Measurements from ENCODE around the gene IL31RA. TPM values are rescaled to one million over a fixed set of nuclear protein-coding genes. Genes with fewer than 3 reads are reported as not detected.

The IL31RA gene
- polyA plus RNA-seq, 1 experiment, result 1.9 TPM

- DNase-seq (ENCODE audit: low read depth, low spot score), result no peak
- TF ChIP-seq CTCF (IDR thresholded peaks at IDR 0.05; ENCODE audit: low read depth, low read length), result no peak
- CTCF ChIA-PET, result no interaction called here
- Histone ChIP-seq H3K27ac (ENCODE audit: low read depth, low read length) (no peak overlapping the region), H3K27me3 (ENCODE audit: control insufficient read depth, insufficient read depth, low read length) (no peaks in the 10 kb centered on the region), H3K9me3 (ENCODE audit: control insufficient read depth, insufficient read depth, low read length) (no peaks in the 10 kb centered on the region), H3K4me3 (ENCODE audit: low read depth, low read length) (no peak overlapping the region)
- POLR2A ChIA-PET, result no interaction called here
Measured at GRCh38 chr5:55894135-55894534, 43.0 kb downstream of the IL31RA start.

- DNase-seq (ENCODE audit: low read depth, low spot score), result no peak
- ChIA-PET CTCF (interaction anchor here (1.7 kb wide), 1 partner anchor 25 kb away, joined by 4 read pairs; no protein-coding TSS in a partner anchor), POLR2A (no interaction called here)
Measured at GRCh38 chr5:55895346-55895745, 44.2 kb downstream of the IL31RA start.

GRCh38 chr5:55896238-55896637, 45.1 kb downstream of the IL31RA start:
- ChIA-PET CTCF (interaction anchor here (1.7 kb wide), 1 partner anchor 24 kb away, joined by 4 read pairs; no protein-coding TSS in a partner anchor), POLR2A (no interaction called here)
- H3K27me3 ChIP-seq (ENCODE audit: control insufficient read depth, insufficient read depth, low read length), result no peaks in the 10 kb centered on the region

More at GRCh38 chr5:55895346-55895745, 44.2 kb downstream of the IL31RA start:
- TF ChIP-seq CTCF (IDR thresholded peaks at IDR 0.05; ENCODE audit: low read depth, low read length), result no peak
- H3K9me3 ChIP-seq (ENCODE audit: control insufficient read depth, insufficient read depth, low read length), result no peaks in the 10 kb centered on the region
- H3K27ac ChIP-seq (ENCODE audit: low read depth, low read length), result no peak overlapping the region
- no peak overlapping the region for H3K4me3 ChIP-seq (ENCODE audit: low read depth, low read length)
- H3K27me3 ChIP-seq (ENCODE audit: control insufficient read depth, insufficient read depth, low read length), result no peaks in the 10 kb centered on the region

GRCh38 chr5:55896663-55897062, 45.5 kb downstream of the IL31RA start:
- no peak overlapping the region for H3K4me3 ChIP-seq (ENCODE audit: low read depth, low read length)
- H3K27ac ChIP-seq (ENCODE audit: low read depth, low read length), result no peak overlapping the region
- POLR2A ChIA-PET, result no interaction called here
- TF ChIP-seq CTCF (IDR thresholded peaks at IDR 0.05; ENCODE audit: low read depth, low read length), result no peak
- no peaks in the 10 kb centered on the region for H3K27me3 ChIP-seq (ENCODE audit: control insufficient read depth, insufficient read depth, low read length)
- no peaks in the 10 kb centered on the region for H3K9me3 ChIP-seq (ENCODE audit: control insufficient read depth, insufficient read depth, low read length)
- CTCF ChIA-PET, result no interaction called here
- DNase-seq (ENCODE audit: low read depth, low spot score), result no peak

More at GRCh38 chr5:55896238-55896637, 45.1 kb downstream of the IL31RA start:
- Histone ChIP-seq H3K9me3 (ENCODE audit: control insufficient read depth, insufficient read depth, low read length) (no peaks in the 10 kb centered on the region), H3K27ac (ENCODE audit: low read depth, low read length) (no peak overlapping the region), H3K4me3 (ENCODE audit: low read depth, low read length) (no peak overlapping the region)
- TF ChIP-seq CTCF (IDR thresholded peaks at IDR 0.05; ENCODE audit: low read depth, low read length), result no peak
- DNase-seq (ENCODE audit: low read depth, low spot score), result no peak

- ChIA-PET CTCF (interaction anchor here (0.7 kb wide), 1 partner anchor 714 kb away, joined by 4 read pairs; no protein-coding TSS in a partner anchor), POLR2A (interaction anchor here (0.6 kb wide), 1 partner anchor 136 kb away, joined by 3 read pairs; no protein-coding TSS in a partner anchor)
- Histone ChIP-seq H3K27me3 (ENCODE audit: control insufficient read depth, insufficient read depth, low read length) (no peaks in the 10 kb centered on the region), H3K4me3 (ENCODE audit: low read depth, low read length) (no peak overlapping the region), H3K9me3 (ENCODE audit: control insufficient read depth, insufficient read depth, low read length) (no peaks in the 10 kb centered on the region), H3K27ac (ENCODE audit: low read depth, low read length) (no peak overlapping the region)
- DNase-seq (ENCODE audit: low read depth, low spot score), result no peak
- TF ChIP-seq CTCF (IDR thresholded peaks at IDR 0.05; ENCODE audit: low read depth, low read length), result no peak
Measured at GRCh38 chr5:55897206-55897894, 46.2 kb downstream of the IL31RA start.

All from AG04450 (cell line).